IPS DF 4.7 (cell line): ENCODE measurements around the gene ZNF350.
"Not testable (repeated sequence)": the region's sequence is repeated elsewhere in the genome, so short reads cannot be mapped to it uniquely, and the experiment has no call there.

Experiments used
- DNase-seq: peaks from one replicate; pipeline ENCODE4 v3.0.0-alpha.2; 2013; ENCODE audit warnings: low spot score; ENCODE audit errors: extremely low read depth

The ZNF350 gene

DNA sequence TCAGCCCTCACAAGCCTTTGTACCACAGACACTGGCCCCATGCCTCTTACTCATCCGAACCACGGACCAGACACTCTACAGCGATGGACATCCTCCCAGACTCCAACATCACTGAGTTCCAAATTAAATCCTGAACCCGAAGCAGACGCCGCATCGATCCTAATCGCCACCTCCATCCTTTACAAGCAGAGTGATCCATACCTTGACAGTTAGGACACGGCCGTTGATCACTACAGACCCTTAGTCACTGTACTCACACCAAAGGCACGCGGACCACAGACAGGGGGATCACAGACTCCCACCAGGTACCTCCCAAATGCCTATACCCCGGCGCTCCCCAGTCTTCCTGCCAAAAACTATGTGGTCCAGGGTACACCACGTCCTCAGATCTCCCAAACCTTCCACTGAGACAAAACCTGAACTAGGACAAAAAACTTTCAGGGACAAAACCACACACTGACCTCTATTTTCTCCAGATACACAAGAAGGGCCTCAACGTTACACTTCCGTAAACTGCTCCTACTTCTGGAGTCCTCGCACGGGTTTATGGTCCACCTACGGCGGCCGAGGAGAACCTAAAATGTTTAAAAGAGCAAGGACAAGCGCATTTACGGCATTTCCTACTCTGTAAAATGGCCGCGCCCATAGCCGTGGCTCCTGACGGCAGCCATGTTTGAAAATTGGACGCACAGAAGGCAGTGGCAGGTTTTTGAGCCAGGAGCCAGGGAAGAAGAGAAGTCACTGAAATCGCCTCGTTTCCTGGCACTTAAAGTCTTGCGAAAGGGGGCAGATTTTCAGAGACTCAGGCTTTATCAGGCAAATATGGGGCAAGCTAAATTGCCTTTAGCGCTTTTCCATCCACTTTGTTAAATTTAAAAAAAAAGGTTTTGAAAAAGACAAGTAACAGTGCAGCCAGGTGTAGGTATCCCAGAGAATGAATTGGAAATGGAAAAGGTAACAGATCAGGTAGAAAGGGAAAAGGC, at the start of gene ZNF350:
TSS of gene ZNF350 (minus strand) at position 532 of the 983 bp plus-strand sequence. CDS start 12,480 bp downstream, outside the sequence.
- DNase-seq = peak; percentile 71

DNA sequence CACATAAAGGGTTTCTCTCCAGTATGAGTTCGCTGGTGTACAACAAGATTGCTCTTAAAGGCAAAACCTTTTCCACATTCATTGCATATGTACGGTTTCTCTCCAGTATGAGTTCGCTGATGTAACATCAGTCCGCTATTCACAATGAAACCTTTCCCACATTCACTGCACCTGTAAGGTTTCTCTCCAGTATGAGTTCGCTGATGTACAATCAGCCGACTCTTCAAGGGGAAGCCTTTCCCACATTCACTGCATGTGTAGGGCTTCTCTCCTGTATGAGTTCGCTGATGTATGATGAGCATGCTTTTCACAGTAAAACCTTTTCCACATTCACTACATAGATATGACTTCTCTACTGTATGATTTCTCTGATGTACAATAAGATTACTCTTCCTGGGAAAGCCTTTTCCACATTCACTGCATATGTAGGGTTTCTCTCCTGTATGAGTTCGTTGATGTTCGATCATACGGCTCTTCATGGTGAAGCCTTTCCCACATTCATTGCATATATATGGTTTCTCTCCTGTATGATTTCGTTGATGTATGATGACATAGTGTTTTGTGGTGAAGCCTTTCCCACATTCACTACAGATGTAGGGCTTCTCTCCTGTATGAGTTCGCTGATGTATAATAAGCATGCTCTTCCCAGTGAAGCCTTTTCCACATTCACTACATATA, 47.5 kb upstream of the ZNF350 start:
- no peak for DNase-seq

DNA sequence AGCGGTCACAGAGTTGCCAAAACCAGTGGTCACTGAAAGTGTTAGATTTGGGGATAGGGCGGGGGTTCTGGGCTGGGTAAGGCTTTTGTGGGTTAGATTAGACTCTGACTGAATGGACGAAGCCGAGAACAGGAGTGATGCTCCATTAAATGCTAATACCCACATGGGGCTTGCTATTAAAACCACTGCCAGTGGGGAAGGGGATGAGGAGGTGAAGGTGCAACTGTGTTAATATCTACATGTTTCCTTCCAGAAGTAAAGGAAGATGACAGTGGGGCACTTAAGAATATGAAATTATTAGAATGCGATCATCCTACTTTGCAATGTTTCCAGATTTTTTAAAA, 42.1 kb upstream of the ZNF350 start:
- DNase-seq = no peak

DNA sequence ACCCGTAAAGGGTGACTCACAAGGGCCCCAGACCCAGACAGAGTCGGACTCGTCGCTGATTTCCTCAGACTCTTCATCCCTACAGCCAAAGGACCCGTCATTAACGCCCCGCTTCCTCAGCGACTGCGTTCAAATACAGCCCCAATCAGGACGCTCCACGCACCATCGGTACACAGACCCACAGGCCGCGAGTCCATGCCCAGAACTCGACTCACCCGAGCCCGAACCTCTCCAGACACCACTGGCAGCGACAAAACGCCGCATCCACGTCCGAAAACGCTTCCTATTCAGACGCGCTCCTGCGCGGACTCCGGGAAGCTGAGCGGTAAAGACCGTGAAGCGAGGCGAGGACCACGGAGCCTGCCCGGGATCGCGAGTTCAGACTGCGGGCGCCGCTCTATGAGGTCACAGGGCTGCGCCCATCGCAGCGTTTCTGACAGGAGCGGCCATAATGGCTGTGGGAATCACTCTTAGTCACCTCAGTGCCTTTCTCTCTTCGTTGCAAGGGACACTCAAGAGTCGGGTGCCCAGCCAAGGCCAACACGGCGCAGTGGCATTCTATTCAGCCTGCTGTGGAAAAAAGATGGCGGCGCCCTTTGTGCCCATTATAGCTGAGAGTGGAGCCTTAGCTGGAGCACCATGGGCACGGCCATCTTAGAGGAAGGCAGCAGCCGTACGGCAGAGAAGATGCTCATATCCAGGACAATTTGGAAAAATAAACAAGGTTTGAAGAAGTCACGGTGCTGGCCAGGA, 41.6 kb upstream of the ZNF350 start, which contains the start of gene ZNF614:
TSS of gene ZNF614 (minus strand) at position 353 of the 753 bp plus-strand sequence. CDS start 2,634 bp downstream, outside the sequence.
- DNase-seq = no peak

DNA sequence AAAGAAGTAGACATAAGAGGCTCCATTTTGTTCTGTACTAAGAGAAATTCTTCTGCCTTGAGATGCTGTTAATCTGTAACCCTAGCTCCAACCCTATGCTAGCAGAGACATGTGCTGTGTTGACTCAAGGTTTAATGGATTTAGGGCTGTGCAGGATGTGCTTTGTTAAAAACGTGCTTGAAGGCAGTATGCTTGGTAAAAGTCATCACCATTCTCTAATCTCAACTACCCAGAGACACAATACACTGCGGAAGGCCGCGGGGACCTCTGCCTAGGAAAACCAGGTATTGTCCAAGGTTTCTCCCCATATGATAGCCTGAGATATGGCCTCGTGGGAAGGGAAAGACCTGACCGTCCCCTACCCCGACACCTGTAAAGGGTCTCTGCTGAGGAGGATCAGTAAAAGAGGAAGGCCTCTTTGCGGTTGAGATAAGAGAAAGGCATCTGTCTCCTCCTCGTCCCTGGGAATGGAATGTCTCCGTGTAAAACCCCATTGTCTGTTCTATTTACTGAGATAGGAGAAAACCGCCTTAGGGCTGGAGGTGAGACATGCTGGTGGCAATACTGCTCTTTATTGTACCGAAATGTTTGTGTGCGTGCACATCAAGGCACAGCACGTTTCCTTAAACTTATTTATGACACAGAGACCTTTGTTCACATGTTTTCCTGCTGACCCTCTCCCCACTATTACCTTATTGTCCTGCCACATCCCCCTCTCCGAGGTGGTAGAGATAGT, 39.8 kb upstream of the ZNF350 start:
- not testable (repeated sequence) for DNase-seq

DNA sequence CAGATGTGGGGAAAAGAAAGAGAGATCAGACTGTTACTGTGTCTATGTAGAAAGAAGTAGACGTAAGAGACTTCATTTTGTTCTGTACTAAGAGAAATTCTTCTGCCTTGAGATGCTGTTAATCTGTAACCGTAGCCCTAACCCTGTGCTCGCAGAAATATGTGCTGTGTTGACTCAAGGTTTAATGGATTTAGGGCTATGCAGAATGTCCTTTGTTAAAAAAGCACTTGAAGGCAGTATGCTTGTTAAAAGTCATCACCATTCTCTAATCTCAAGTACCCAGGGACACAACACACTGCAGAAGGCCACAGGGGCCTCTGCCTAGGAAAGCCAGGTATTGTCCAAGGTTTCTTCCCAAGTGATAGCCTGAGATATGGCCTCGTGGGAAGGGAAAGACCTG, 37.8 kb upstream of the ZNF350 start:
- DNase-seq = not testable (repeated sequence)

DNA sequence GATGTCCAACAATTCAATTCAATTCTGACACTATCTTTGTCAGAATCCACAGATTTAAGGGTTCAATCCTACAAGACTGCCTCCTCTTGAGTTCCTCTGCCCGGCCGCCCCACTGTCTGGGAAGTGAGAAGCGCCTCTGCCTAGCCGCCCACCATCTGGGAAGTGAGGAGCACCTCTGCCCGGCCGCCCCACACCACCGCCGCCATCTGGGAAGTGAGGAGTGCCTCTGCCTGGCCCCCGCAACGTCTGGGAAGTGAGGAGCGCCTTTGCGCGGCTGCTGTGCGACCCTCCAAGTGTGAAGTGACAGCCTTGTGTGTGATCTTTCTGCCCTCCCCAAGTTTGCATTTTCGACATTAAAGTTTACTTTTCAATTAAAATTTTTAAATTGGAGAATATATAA, 35.6 kb upstream of the ZNF350 start:
- no peak for DNase-seq

DNA sequence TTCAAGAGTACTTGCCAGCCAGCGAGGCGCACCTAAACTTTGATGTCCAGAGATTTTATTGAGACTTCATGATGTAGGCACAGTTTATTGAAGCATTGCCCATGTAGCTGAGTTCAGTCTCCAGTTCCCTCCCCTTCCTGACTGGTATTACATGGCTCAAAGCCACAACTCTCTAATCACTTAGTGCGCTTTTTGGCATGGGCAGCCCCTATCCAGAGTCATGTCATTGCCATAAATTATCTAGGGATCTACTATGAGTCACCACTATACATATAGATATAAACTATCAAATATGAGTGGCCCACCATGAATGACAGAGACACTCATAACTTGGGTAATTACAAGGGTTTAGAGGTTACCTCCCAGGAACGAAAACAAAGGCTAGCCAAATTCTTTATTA, 33.9 kb upstream of the ZNF350 start:
- DNase-seq = no peak

DNA sequence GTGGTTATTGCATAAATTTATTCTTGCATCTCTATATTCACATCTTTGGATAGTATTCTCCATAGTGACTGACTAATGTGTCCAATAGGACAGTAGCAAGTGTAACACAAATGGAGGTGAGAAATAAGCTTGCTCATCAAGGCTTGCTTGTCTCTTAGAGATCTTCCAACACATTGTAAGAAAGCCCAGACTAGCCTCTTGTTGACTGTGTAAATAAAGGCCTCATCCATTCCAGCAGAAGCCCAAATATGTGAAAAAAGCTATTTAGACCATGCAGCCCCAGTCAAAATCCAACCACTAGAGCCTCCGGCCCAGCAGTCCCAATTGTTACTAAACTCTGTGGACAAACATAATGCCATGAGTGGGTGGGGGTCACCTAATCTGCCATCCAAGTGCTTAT, 24.0 kb upstream of the ZNF350 start:
- no peak for DNase-seq

DNA sequence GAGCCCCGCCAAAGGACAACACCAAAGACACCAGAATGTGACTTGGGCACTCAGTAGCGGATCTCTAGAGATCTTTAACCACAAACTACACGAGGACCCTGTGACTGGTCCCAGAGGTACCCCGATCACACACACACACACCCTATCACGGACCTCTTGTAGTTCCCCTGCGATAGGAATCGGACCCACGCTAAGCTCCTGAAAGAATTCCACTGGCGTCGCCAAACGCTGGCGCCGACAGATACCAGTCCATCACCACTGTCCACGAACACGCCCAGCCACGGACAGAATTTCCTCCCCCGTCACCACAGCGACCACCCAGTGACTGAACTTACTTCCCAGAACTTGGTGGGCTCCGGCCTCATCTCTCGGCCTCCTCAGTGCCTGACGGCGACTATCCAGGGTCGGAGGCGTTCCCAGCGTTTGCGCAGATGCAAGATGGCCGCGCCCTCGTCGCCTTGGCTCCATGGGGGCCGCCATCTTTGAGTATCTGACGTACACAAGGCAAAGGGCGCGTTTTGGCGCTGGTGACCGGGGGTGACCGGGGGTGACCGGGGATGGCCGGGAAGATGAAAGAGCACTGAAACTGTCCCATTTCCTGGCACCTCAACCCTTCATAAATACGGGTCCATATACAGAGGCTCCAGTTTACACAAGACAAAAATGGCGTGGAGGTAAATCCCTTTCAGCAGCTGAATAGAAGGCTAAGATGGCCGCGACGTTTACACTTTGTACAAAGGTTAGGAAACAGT, 21.3 kb upstream of the ZNF350 start, which contains the start of gene ZNF615:
TSS of gene ZNF615 (minus strand) at position 406 of the 752 bp plus-strand sequence. CDS start 4,500 bp downstream, outside the sequence.
- no peak for DNase-seq

DNA sequence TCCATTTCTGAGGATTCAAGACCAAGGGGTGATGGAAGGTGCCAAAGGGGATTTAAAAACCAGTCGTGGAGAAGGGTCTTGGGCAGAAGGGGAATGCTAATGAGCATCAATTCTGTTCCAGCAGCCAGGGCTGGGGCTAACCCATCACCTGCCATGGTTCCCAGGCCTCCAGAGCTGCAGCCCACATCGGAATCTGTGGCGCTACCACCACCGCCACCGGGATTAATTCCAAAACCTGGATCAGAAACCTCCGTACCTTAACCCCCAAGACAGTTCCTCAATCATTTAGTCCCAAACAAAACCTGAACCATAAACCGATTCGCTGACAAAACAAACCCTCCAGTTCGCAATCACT, 20.8 kb upstream of the ZNF350 start:
- no peak for DNase-seq

DNA sequence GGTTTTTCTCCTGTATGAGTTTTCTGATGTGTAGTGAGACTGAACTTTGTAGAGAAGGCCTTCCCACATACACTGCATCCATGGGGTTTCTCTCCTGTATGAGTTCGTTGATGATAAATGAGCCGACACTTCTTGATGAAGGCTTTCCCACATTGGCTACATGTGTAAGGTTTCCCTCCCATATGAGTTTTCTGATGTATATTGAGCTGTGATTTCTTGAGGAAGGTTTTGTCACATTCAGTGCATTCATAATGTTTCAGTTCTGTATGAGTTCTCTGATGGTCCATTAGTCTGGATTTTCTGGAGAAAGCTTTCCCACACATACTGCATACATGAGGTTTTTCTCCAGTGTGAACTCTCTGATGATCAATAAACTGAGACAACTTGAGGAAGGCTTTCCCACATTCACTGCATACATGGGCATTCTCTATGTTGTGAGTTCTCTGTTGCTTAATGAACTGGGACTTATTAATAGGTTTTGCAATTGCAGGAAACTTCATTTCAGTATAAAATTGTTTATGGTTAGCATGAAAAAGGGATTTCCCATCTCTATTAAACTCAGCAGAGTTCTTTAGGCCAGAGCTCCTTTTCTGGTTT, 7.5 kb upstream of the ZNF350 start:
- no peak for DNase-seq

DNA sequence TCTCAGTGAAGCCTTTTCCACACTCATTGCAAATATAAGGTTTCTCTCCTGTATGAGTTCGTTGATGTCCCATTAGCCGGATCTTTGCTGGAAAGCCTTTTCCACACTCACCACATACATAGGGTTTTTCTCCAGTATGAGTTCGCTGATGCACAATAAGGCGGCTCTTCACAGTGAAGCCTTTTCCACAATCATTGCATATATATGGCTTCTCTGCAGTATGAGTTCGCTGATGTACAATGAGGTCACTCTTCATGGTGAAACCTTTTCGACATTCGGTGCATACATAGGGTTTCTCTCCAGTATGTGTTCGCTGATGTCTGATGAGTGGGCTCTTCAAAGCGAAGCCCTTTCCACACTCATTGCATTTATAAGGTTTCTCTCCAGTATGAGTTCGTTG, 6.8 kb upstream of the ZNF350 start:
- DNase-seq = no peak

DNA sequence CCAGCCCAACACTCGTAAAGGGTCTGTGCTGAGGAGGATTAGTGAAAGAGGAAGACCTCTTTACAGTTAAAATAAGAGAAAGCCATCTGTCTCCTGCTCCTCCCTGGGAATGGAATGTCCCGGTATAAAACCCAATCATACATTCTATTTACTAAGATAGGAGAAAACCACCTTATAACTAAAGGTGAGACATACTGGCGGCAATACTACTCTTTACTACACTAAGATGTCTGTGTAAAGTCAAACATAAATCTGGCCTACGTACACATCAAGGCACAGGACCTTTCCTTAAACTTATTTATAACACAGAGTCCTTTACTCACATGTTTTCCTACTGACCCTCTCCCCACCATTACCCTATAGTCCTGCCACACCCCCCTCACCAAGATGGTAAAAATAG, 3.3 kb downstream of the ZNF350 start:
- DNase-seq = no peak

DNA sequence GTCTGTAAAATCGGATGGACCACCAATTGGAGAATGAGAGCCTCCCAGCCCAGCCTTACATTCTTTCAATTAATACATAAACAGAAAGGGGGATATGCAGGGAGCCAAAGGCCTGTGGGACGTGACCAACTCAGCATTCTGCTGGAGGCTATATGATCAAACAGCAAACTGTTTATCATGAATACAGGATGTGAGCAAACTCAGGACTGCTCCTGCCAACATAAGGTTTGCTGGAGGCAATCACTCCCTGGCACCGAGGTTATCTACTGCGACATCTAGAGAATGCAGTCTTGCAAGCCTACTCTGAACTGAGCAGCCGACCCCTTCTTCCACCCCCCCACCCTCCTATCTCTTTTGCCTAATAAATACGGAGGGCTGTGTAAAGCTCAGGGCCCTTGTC, 5.7 kb downstream of the ZNF350 start:
- not testable (repeated sequence) for DNase-seq

DNA sequence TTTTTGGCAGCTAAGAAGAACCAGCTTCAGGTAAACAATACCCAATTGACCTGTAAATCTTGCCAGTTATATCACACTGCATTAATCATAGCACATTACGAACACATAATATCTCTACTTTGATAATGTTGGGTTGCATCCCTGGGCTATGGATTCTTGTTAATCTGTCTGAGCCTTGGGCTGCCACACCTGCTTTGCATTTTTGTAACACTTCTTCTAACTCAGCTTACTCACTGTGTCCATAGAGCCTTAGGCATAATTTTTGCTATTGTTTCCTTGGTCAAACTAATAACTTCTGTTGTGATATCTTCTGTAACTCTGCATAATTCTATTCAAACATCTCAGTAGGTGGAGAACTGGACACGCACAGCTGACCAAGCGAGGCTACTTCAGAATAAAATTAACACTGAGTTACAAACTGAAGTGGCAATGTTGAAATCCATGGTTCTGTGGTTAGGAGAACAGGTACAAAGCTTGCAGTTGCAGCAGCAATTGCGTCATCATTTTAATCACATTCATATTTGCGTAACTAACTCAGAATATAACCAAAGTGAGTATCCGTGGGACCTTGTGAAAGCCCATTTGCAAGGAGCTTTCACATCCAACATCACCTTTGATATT, 6.4 kb downstream of the ZNF350 start:
- DNase-seq = no peak

DNA sequence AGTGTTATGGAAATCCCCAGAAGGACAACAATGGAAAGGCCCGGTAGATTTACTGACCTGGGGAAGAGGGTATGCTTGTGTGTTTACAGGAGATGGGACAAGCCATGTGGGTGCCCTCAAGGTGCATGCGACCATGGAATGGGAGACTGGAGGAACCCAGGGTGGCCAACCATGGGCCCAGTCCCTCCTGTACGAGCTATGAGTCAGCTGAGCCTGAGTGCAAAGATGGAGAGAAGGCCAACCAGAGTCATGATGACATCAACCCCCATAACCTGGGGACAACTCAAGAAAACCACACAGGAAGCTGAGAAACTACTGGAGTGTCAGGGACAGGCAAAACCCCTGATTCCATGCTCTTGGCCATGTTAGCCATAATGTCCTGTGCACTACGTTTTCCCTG, 7.8 kb downstream of the ZNF350 start:
- DNase-seq = no peak

DNA sequence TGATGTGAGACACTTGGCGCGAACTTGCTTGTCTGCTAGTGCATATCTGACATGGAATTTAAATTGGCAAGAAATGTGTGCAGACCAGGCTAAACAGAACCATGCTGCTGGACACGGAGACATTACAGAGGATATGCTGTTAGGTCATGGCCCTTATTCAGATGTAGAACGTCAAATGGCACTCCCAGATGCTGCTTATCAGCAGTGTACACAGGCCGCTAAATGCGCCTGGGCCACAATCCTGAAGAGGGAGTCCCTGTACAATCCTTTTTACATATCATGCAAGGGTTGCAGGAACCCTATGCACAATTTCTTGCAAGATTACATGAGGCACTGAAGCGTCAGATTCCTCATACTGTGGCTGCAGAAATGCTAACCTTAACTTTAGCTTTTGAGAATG, 9.3 kb downstream of the ZNF350 start:
- DNase-seq = no peak

DNA sequence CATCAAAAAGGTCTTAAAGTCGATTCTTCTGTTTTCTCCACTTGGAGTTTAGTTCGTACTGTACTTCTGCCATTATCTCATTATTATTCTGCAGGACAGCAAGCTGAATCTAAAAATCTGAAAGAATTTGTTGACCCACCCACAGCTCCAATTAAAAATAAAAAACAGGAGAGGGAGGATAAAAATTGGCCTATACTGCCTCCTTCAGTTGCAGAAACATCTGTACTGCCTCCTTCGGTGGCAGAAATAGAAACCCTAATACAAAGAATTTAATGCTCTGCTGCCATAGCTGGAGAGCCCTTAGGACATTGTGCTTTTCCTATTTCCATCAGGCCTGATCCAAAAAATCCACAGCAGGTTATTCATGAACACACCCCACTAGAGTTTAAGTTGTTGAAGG, 9.8 kb downstream of the ZNF350 start:
- no peak for DNase-seq
